BJ (cell line): ENCODE data around the gene GGT7. TPM values are rescaled to one million over a fixed set of nuclear protein-coding genes. Genes with fewer than 3 reads are reported as not detected.

Source experiments
- CTCF ChIA-PET: fragments of 350-600 bp; formaldehyde crosslinking; extraction: SDS; loops from one replicate; lab custom pipeline; 2021; ENCODE audit warnings: antibody characterized with exemption, inconsistent platforms; lab: Yijun Ruan, JAX
- POLR2A ChIA-PET: fragments of 300-600 bp; sonication (Branson Sonifier 250); formaldehyde crosslinking; extraction: SDS; loops from one replicate; lab custom pipeline; 2021; ENCODE audit warnings: antibody characterized with exemption; lab: Charles Lee
- DNase-seq: peaks from one replicate; pipeline ENCODE4 v3.0.0-alpha.2; 2011; ENCODE audit warnings: low read depth
- H3K27me3 ChIP-seq: 2 replicates; pipeline ENCODE4 v1.6.0; 2011; ENCODE audit warnings: low read length; ENCODE audit not compliant: control insufficient read depth, insufficient read depth
- H3K36me3 ChIP-seq: 2 replicates; pipeline ENCODE4 v1.5.1; 2011; ENCODE audit warnings: low read length; ENCODE audit not compliant: control insufficient read depth, insufficient read depth
- H3K4me3 ChIP-seq: 2 replicates; pipeline ENCODE4 v1.5.1; 2011; ENCODE audit warnings: low read depth, mild to moderate bottlenecking, control low read depth, low read length
- polyA plus RNA-seq: library from polyadenylated mRNA; depleted of rRNA; stranded (reverse); fragments of >200 nt; gene quantifications from 2 replicates; pipeline ENCODE4 v1.2.3, GENCODE V29; 2011
- TF ChIP-seq, protein P1 (sequence below): IDR thresholded peaks from 2 replicates; pipeline ENCODE4 v1.5.1; 2011; ENCODE audit warnings: low read depth, mild to moderate bottlenecking, control low read depth, inconsistent platforms, low read length, moderate library complexity; ENCODE audit not compliant: insufficient read depth

The GGT7 gene
- polyA plus RNA-seq, 1 experiment: 28.6 TPM

GRCh38 chr20:34895465-34895864 is 22.8 kb upstream of the GGT7 start:
- no peak for DNase-seq
- H3K4me3 ChIP-seq: no peak overlapping the region
- POLR2A ChIA-PET: no interaction called here
- CTCF ChIA-PET: no interaction called here
- TF ChIP-seq, protein P1, sequence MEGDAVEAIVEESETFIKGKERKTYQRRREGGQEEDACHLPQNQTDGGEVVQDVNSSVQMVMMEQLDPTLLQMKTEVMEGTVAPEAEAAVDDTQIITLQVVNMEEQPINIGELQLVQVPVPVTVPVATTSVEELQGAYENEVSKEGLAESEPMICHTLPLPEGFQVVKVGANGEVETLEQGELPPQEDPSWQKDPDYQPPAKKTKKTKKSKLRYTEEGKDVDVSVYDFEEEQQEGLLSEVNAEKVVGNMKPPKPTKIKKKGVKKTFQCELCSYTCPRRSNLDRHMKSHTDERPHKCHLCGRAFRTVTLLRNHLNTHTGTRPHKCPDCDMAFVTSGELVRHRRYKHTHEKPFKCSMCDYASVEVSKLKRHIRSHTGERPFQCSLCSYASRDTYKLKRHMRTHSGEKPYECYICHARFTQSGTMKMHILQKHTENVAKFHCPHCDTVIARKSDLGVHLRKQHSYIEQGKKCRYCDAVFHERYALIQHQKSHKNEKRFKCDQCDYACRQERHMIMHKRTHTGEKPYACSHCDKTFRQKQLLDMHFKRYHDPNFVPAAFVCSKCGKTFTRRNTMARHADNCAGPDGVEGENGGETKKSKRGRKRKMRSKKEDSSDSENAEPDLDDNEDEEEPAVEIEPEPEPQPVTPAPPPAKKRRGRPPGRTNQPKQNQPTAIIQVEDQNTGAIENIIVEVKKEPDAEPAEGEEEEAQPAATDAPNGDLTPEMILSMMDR: no peak
- H3K36me3 ChIP-seq: no peaks in the 10 kb centered on the region
- no peaks in the 10 kb centered on the region for H3K27me3 ChIP-seq

DNA sequence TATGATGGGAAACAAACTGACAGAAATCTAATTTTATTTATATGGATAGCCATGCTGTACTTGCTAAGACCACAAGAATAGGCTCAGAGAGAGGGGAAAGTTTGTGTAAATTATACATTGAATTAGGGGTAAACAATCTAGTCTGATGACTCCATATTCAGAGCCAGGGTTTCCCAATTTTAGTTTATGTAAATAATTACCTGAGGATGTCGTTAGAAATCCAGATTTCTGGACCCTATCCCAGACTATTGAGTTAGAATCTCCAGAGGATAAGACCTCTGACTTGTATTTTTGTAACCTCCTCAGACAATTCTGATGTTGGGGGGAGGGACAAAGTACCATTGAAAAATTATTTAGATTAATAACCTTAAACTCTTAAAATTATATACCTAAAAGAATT is 22.1 kb upstream of the GGT7 start:
- TF ChIP-seq, protein P1: no peak
- H3K4me3 ChIP-seq: no peak overlapping the region
- no peaks in the 10 kb centered on the region for H3K36me3 ChIP-seq
- ChIA-PET CTCF (no interaction called here), POLR2A (no interaction called here)
- no peaks in the 10 kb centered on the region for H3K27me3 ChIP-seq
- no peak for DNase-seq

GRCh38 chr20:34892671-34893070 is 20.0 kb upstream of the GGT7 start:
- no peak for DNase-seq
- TF ChIP-seq, protein P1: no peak
- Histone ChIP-seq H3K36me3 (no peaks in the 10 kb centered on the region), H3K4me3 (no peak overlapping the region), H3K27me3 (no peaks in the 10 kb centered on the region)
- POLR2A ChIA-PET: no interaction called here
- CTCF ChIA-PET: interaction anchor here (1.5 to 1.9 kb wide), 2 partner anchors 8 to 18 kb away, joined by 5 to 6 read pairs; no protein-coding TSS in a partner anchor

GRCh38 chr20:34891166-34892062 is 18.8 kb upstream of the GGT7 start:
- ChIA-PET CTCF (interaction anchor here (1.9 kb wide), 1 partner anchor 17 kb away, joined by 6 read pairs; no protein-coding TSS in a partner anchor), POLR2A (interaction anchor here (0.5 kb wide), 1 partner anchor 11 kb away, joined by 8 read pairs; no protein-coding TSS in a partner anchor)
- H3K27me3 ChIP-seq: no peaks in the 10 kb centered on the region
- no peak overlapping the region for H3K4me3 ChIP-seq
- H3K36me3 ChIP-seq: no peaks in the 10 kb centered on the region
- peak; percentile 51 for DNase-seq
- TF ChIP-seq, protein P1: no peak

- POLR2A ChIA-PET: no interaction called here
- no peaks in the 10 kb centered on the region for H3K36me3 ChIP-seq
- TF ChIP-seq, protein P1: no peak
- H3K27me3 ChIP-seq: no peaks in the 10 kb centered on the region
- H3K4me3 ChIP-seq: no peak overlapping the region
- CTCF ChIA-PET: interaction anchor here (0.6 to 1.5 kb wide), 5 partner anchors 12 to 99 kb away, joined by 3 to 5 read pairs (median 3); partner anchors contain the start of gene ACSS2
- DNase-seq: no peak
Measured at GRCh38 chr20:34888468-34888867, 15.8 kb upstream of the GGT7 start.
